H1 (cell line): ENCODE measurements around the gene NEO1. TPM values are rescaled to one million over a fixed set of nuclear protein-coding genes. Genes with fewer than 3 reads are reported as not detected.

Source experiments
- CTCF ChIA-PET: fragments of 300-600 bp; sonication (Branson Sonifier 250); formaldehyde crosslinking; loops from one replicate; lab custom pipeline; 2021; ENCODE audit not compliant: partially characterized antibody; lab: Charles Lee
- POLR2A ChIA-PET: fragments of 300-600 bp; sonication (Branson Sonifier 250); formaldehyde crosslinking; loops from one replicate; lab custom pipeline; 2021; ENCODE audit warnings: inconsistent platforms; ENCODE audit not compliant: partially characterized antibody; lab: Charles Lee
- DNase-seq, 2 experiments: peaks; one replicate each; pipeline versions ENCODE4 v3.0.0 to v3.0.0-alpha.2; 2010 to 2022; ENCODE audit warnings: low spot score in 2 of 2, low read depth in 1 of 2, mixed read lengths in 1 of 2
- FAIRE-seq: peaks from 2 replicates; lab custom pipeline; 2011; peaks lifted over from hg19 to GRCh38; lab: Jason Lieb, UNC
- H2AFZ ChIP-seq: 2 replicates; pipeline ENCODE4 v1.8.1; 2012; ENCODE audit warnings: low read length, inconsistent platforms
- H2AK5ac ChIP-seq: 2 replicates; pipeline ENCODE4 v1.6.1; 2013; ENCODE audit warnings: low read depth, low read length
- H2BK120ac ChIP-seq: replicated peaks from 2 replicates; pipeline ENCODE3; 2013; ENCODE audit warnings: low read depth, low read length, inconsistent platforms
- H2BK12ac ChIP-seq: 2 replicates; pipeline ENCODE4 v1.6.1; 2013; ENCODE audit warnings: low read depth, low read length
- H2BK15ac ChIP-seq: 2 replicates; pipeline ENCODE4 v1.6.1; 2013; ENCODE audit warnings: low read length
- H2BK20ac ChIP-seq: 2 replicates; pipeline ENCODE4 v1.6.1; 2013; ENCODE audit warnings: low read length
- H2BK5ac ChIP-seq: 2 replicates; pipeline ENCODE4 v1.6.1; 2013; ENCODE audit warnings: low read depth, low read length
- H3K14ac ChIP-seq: 2 replicates; pipeline ENCODE4 v1.6.1; 2013; ENCODE audit warnings: inconsistent platforms; ENCODE audit not compliant: insufficient read length
- H3K18ac ChIP-seq: 2 replicates; pipeline ENCODE4 v1.6.1; 2013; ENCODE audit warnings: low read length; ENCODE audit errors: extremely low read depth
- H3K23ac ChIP-seq: 2 replicates; pipeline ENCODE4 v1.6.1; 2013; ENCODE audit warnings: inconsistent platforms; ENCODE audit not compliant: insufficient read length
- H3K23me2 ChIP-seq: 2 replicates; pipeline ENCODE4 v1.6.1; 2013; ENCODE audit warnings: low read depth, low read length
- H3K27ac ChIP-seq: 2 replicates; pipeline ENCODE4 v1.6.1; 2011; ENCODE audit warnings: low read depth, low read length, inconsistent platforms
- H3K27me3 ChIP-seq, 4 experiments: replicated peaks in 1 of 4; 1 replicate in 1 of 4; 2 replicates in 3 of 4; pipeline versions ENCODE4 v1.6.1 to v1.8.1; 2011 to 2013; ENCODE audit warnings: low read length in 3 of 4, mild to moderate bottlenecking in 3 of 4, inconsistent platforms in 2 of 4, mixed read lengths in 2 of 4, moderate library complexity in 1 of 4; ENCODE audit not compliant: control insufficient read depth in 3 of 4, insufficient read depth in 3 of 4; ENCODE audit errors: extremely low read depth in 1 of 4
- H3K36me3 ChIP-seq, 4 experiments: 2 replicates each; pipeline versions ENCODE4 v1.6.1 to v1.8.1; 2011 to 2013; ENCODE audit warnings: mild to moderate bottlenecking in 4 of 4, low read length in 3 of 4, moderate library complexity in 2 of 4, control low read depth in 1 of 4, inconsistent platforms in 1 of 4; ENCODE audit not compliant: insufficient read depth in 4 of 4, control insufficient read depth in 2 of 4
- H3K4ac ChIP-seq: replicated peaks from 2 replicates; pipeline ENCODE3; 2013; ENCODE audit warnings: low read length, low read depth, mixed read lengths, inconsistent platforms; ENCODE audit not compliant: insufficient read length
- H3K4me1 ChIP-seq, 4 experiments: replicated peaks in 1 of 4; 1 replicate in 1 of 4; 2 replicates in 3 of 4; pipeline versions ENCODE4 v1.6.1 to v1.8.1; 2011 to 2013; ENCODE audit warnings: low read length in 3 of 4, inconsistent platforms in 2 of 4, mixed read lengths in 1 of 4; ENCODE audit not compliant: insufficient read depth in 4 of 4, control insufficient read depth in 3 of 4
- H3K4me2 ChIP-seq, 2 experiments: 2 replicates each; pipeline versions ENCODE4 v1.6.1 to v1.8.1; 2011 to 2013; ENCODE audit warnings: low read depth in 2 of 2, low read length in 2 of 2, control low read depth in 1 of 2, inconsistent platforms in 1 of 2, mild to moderate bottlenecking in 1 of 2; ENCODE audit not compliant: insufficient read depth in 1 of 2
- H3K4me3 ChIP-seq, 4 experiments: fragments of 200-600, 300-600 bp in 1 of 4; sonication (generic), shearing (Covaris generic), sonication (Bioruptor Twin) in 1 of 4; 2 replicates each; pipeline versions ENCODE4 v1.5.1 to v1.8.1; 2011 to 2016; ENCODE audit warnings: low read length in 4 of 4, low read depth in 3 of 4, control low read depth in 2 of 4, inconsistent platforms in 2 of 4, mild to moderate bottlenecking in 2 of 4, mixed read lengths in 1 of 4, moderate library complexity in 1 of 4; ENCODE audit not compliant: insufficient read depth in 2 of 4; ENCODE audit errors: extremely low read depth in 1 of 4
- H3K56ac ChIP-seq: replicated peaks from 2 replicates; pipeline ENCODE3; 2013; ENCODE audit warnings: low read depth, mild to moderate bottlenecking, mixed read lengths, low read length, inconsistent platforms; ENCODE audit not compliant: insufficient read length
- H3K79me1 ChIP-seq: 2 replicates; pipeline ENCODE4 v1.6.1; 2013; ENCODE audit warnings: low read depth, low read length, control low read depth
- H3K79me2 ChIP-seq, 2 experiments: 2 replicates each; pipeline versions ENCODE4 v1.6.1 to v1.8.1; 2012 to 2013; ENCODE audit warnings: low read length in 2 of 2, mild to moderate bottlenecking in 2 of 2, inconsistent platforms in 1 of 2; ENCODE audit not compliant: insufficient read depth in 2 of 2, control insufficient read depth in 1 of 2
- H3K9ac ChIP-seq, 4 experiments: replicated peaks in 1 of 4; 1 replicate in 1 of 4; 2 replicates in 3 of 4; pipeline versions ENCODE4 v1.6.1 to v1.8.1; 2011 to 2013; ENCODE audit warnings: low read depth in 3 of 4, low read length in 3 of 4, control low read depth in 2 of 4, mild to moderate bottlenecking in 2 of 4, moderate library complexity in 2 of 4, inconsistent platforms in 1 of 4; ENCODE audit errors: extremely low read depth in 1 of 4
- H3K9me3 ChIP-seq, 2 experiments: 2 replicates each; pipeline versions ENCODE4 v1.6.1 to v1.8.1; 2012 to 2013; ENCODE audit warnings: mild to moderate bottlenecking in 2 of 2, moderate library complexity in 2 of 2, control low read depth in 1 of 2, inconsistent platforms in 1 of 2, low read depth in 1 of 2, low read length in 1 of 2, mixed read lengths in 1 of 2; ENCODE audit not compliant: insufficient read depth in 2 of 2
- H4K20me1 ChIP-seq, 2 experiments: replicated peaks in 1 of 2; 2 replicates each; pipeline versions ENCODE3 to v1.8.1; 2011 to 2013; ENCODE audit warnings: inconsistent platforms in 2 of 2, low read length in 2 of 2, mild to moderate bottlenecking in 1 of 2; ENCODE audit not compliant: insufficient read depth in 2 of 2, control insufficient read depth in 1 of 2
- H4K5ac ChIP-seq: 2 replicates; pipeline ENCODE4 v1.6.1; 2013; ENCODE audit warnings: low read length, low read depth, mixed read lengths, inconsistent platforms; ENCODE audit not compliant: insufficient read length
- H4K8ac ChIP-seq: 2 replicates; pipeline ENCODE4 v1.8.0; 2013; ENCODE audit warnings: mild to moderate bottlenecking, moderate library complexity, low read length, inconsistent platforms; ENCODE audit not compliant: insufficient read depth; ENCODE audit errors: extremely low read depth
- H4K91ac ChIP-seq: replicated peaks from 2 replicates; pipeline ENCODE3; 2013; ENCODE audit warnings: low read length, mixed read lengths, inconsistent platforms; ENCODE audit not compliant: insufficient read length
- CBX5 ChIP-seq: fragments of 300-800, 300-1000 bp; sonication (generic); IDR thresholded peaks from 2 replicates; pipeline ENCODE4 v1.7.1; 2016; ENCODE audit warnings: antibody characterized with exemption, low read length, low read depth
- JUN ChIP-seq: IDR thresholded peaks from 2 replicates; pipeline ENCODE4 v1.6.1; 2011; ENCODE audit warnings: low read depth, mild to moderate bottlenecking, improper control_type of control experiment, low read length
- KDM1A ChIP-seq: fragments of 200-600, 300-600 bp; sonication (generic); IDR thresholded peaks from 2 replicates; pipeline ENCODE4 v1.7.1; 2016; ENCODE audit warnings: mild to moderate bottlenecking, low read length, borderline replicate concordance
- RFX5 ChIP-seq: IDR thresholded peaks from 2 replicates; pipeline ENCODE4 v1.6.1; 2011; ENCODE audit warnings: low read depth, low read length, improper control_type of control experiment, borderline replicate concordance
- SIN3A ChIP-seq, 2 experiments: IDR thresholded peaks in 1 of 2; conservative IDR thresholded peaks in 1 of 2; 2 replicates each; pipeline ENCODE4 v1.6.1; 2011 to 2012; ENCODE audit warnings: low read length in 2 of 2, improper control_type of control experiment in 1 of 2, low read depth in 1 of 2, mild to moderate bottlenecking in 1 of 2
- SIX5 ChIP-seq: IDR thresholded peaks from 2 replicates; pipeline ENCODE4 v1.6.1; 2011; ENCODE audit warnings: mild to moderate bottlenecking, low read depth, low read length
- WGBS, 2 experiments: shearing (Covaris generic) in 1 of 2; methylation state at CpG; one replicate each; pipeline versions ENCODE4 v1.1.6 to v1.1.7; 2013 to 2015; ENCODE audit warnings: low lambda C conversion rate in 2 of 2, mixed read lengths in 2 of 2, inconsistent platforms in 1 of 2, low coverage in 1 of 2, missing lambda C conversion rate in 1 of 2; ENCODE audit not compliant: insufficient replicate concordance in 2 of 2, insufficient coverage in 1 of 2, insufficient read length in 1 of 2; ENCODE audit errors: extremely low coverage in 1 of 2, missing lambda C conversion rate in 1 of 2; 5-methylcytosine and 5-hydroxymethylcytosine counted together
- polyA plus RNA-seq, 7 experiments: library from polyadenylated mRNA; depleted of rRNA in 3 of 7; stranded (reverse) in 5 of 7; unstranded in 2 of 7; fragments of >200 nt in 5 of 7; fragments of 200-250 nt in 2 of 7; gene quantifications; 1 replicate in 5 of 7; 2 replicates in 1 of 7; 4 replicates in 1 of 7; pipeline versions ENCODE4 v1.2.1 to v1.2.3, GENCODE V29; 2011 to 2013; ENCODE audit warnings: missing spikeins in 2 of 7, mixed read lengths in 2 of 7
- total RNA-seq: library from RNA; stranded (reverse); fragmentation: NEBNext Ultra II Directional; extraction: Animal tissue kit (Norgen Biotek cat#: 25700); gene quantifications from 2 replicates; pipeline ENCODE4 v1.2.1, GENCODE V29; 2021

The NEO1 gene
- total and polyA plus RNA-seq, 2 of the 8 experiments (the other 6 are each of a cell fraction or from before 2014, with no cell fraction given): 36.0 to 51.0 TPM

GRCh38 chr15:73318463-73319351 lies 266.4 kb downstream of the NEO1 start:
- Histone ChIP-seq H2BK5ac (no peak overlapping the region), H3K56ac (no peak overlapping the region), H3K23me2 (no peaks in the 10 kb centered on the region), H3K14ac (no peak overlapping the region), H4K5ac (no peak overlapping the region), H4K91ac (no peak overlapping the region), H2AFZ (no peak overlapping the region), H3K27me3 (no peaks in the 10 kb centered on the region; a peak in 1 of 7 replicates), H2BK20ac (no peak overlapping the region), H3K4me1 (peaks cover 0 to 16% (median 11%) of the 10 kb centered on the region in 4 experiments; a peak in 6 of 7 replicates), H2BK15ac (no peak overlapping the region), H3K4ac (no peak overlapping the region)
- ChIA-PET CTCF (interaction anchor here (0.6 to 1.9 kb wide), 9 partner anchors 9 to 322 kb away, joined by 3 to 7 read pairs (median 3); no protein-coding TSS in a partner anchor), POLR2A (interaction anchor here (0.9 to 2.3 kb wide), 6 partner anchors 9 to 50 kb away, joined by 3 to 5 read pairs (median 4); partner anchors contain the start of gene HCN4)
- DNase-seq: peak in 1 of 2 experiments; percentile 83
- TF ChIP-seq SIN3A (conservative IDR thresholded peaks at IDR 0.05 in 1 of 2, IDR thresholded peaks at IDR 0.05 in 1 of 2; ENCODE audit: low read depth in 1 of 2, low read length in 2 of 2): 0 out of 4 replicates have a peak, but pooled peaks of 1 of the 2 experiments have one; percentile 28
- peak; percentile 55; the same call in 1 of the 2 replicates for TF ChIP-seq KDM1A
- TF ChIP-seq JUN: no peak
- no peak for TF ChIP-seq SIX5
- peak; percentile 68; the same call in 1 of the 2 replicates for TF ChIP-seq RFX5
- TF ChIP-seq CBX5: no peak
- TF ChIP-seq, all 59 proteins: peak for 3
- Histone ChIP-seq H3K27ac (no peak overlapping the region), H2AK5ac (no peak overlapping the region), H3K36me3 (peaks cover 0 to 9% (median 3%) of the 10 kb centered on the region in 4 experiments; a peak in 2 of 8 replicates), H4K8ac (no peak overlapping the region), H2BK120ac (no peak overlapping the region), H4K20me1 (peaks cover 2 to 6% of the 10 kb centered on the region in 2 experiments), H3K4me2 (peak overlapping the region in 1 of 2 experiments; percentile 39; a peak in 2 of 4 replicates), H3K23ac (no peak overlapping the region), H3K79me1 (no peaks in the 10 kb centered on the region), H3K9me3 (no peaks in the 10 kb centered on the region), H3K4me3 (peak overlapping the region in 1 of 4 experiments; percentile 14; a peak in 1 of 8 replicates), H3K18ac (no peak overlapping the region), H3K79me2 (no peaks in the 10 kb centered on the region), H3K9ac (no peak overlapping the region), H2BK12ac (no peak overlapping the region; the same call in 1 of the 2 replicates)
- WGBS, 2 experiments: 34% methylated on average over 24 of the region's 42 CpGs; no CpG with 5 or more reads in 1 of the 2 experiments
- no peak for FAIRE-seq
